ENCODE measurements around the gene ETS2.

Gene ETS2

DNA sequence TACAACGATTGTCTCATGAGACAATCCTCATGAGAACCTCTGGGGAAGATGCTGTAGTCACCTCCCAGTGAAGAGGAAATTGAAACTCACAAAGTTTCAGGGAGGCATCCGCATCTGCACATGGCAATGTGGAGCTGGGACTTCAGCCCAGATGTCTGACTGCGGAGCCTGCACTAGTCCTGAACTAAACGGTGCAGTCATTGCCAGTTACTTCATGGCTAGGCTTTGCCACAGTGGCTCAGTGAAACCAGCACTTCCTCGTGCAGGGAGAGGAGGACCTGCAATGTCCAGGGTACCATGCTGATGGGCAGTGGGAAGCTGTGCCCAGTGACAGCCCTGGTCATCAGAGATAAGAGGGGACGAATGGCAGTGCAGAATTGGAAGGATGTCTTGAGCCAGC lies 40.7 kb upstream of the ETS2 start:
- no peaks in the 10 kb centered on the region for H3K4me1 ChIP-seq (ENCODE audit: insufficient read depth, insufficient read length)

DNA sequence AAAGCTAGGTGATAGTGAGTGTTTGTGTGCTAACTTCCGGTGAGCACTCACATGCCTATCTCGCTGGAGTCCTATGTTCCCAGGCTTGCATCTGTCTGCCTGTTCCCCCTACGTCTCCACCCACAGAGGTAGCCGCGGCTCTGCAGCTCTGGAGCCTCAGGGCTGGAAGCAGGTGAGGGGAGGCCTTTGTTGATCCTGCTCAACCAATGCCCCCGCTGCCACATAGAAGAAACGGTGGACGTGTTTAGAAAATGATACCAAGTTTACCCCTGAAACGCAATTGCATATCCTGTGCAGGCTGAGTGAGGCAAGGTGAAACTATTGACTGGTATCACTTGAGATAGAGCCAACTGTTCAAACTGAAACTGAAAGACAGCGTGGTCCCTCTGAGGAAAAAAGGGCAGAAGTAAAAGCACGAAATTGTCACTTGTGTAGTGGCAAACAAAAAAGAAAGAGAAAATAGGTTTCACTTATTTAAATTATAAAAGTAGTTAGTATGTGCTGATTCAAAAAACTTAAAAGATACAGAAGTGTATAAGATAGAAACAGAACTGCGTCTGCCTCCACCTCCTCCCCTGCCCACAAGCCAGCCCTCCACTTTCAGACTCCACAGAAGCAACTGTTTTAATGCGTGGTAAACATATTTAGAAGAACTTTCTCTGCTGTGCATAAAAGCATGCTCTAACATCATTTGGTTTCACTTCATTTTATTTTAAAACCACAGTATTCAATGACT lies 38.6 kb upstream of the ETS2 start:
- no peak for TF ChIP-seq ZNF274 (IDR thresholded peaks at IDR 0.05; ENCODE audit: low read depth, low read length)
- TF ChIP-seq YY1 (IDR thresholded peaks at IDR 0.05; ENCODE audit: insufficient read depth, insufficient read length) = no peak
- TF ChIP-seq SUZ12 (IDR thresholded peaks at IDR 0.05; ENCODE audit: extremely low read depth, insufficient read depth, insufficient read length) = no peak
- no peak for DNase-seq (ENCODE audit: low read depth, low spot score)
- no peaks in the 10 kb centered on the region for H3K36me3 ChIP-seq (ENCODE audit: insufficient read depth, insufficient read length, low read length)
- H3K4me1 ChIP-seq (ENCODE audit: insufficient read depth, insufficient read length) = no peaks in the 10 kb centered on the region
- H3K4me3 ChIP-seq (ENCODE audit: insufficient read length, low read depth) = no peak overlapping the region
- no peaks in the 10 kb centered on the region for H3K27me3 ChIP-seq (ENCODE audit: insufficient read depth, insufficient read length)
- H3K9me3 ChIP-seq (ENCODE audit: insufficient read depth, low read length) = peaks cover 7% of the 10 kb centered on the region; the same call in 1 of the 2 replicates
- no peak overlapping the region for H3K9ac ChIP-seq (ENCODE audit: insufficient read length, low read depth)

More for the DNA sequence above, 40.7 kb upstream of the ETS2 start:
- Histone ChIP-seq H3K36me3 (ENCODE audit: insufficient read depth, insufficient read length, low read length) (no peaks in the 10 kb centered on the region), H3K4me3 (ENCODE audit: insufficient read length, low read depth) (no peak overlapping the region), H3K9me3 (ENCODE audit: insufficient read depth, low read length) (peaks cover 7% of the 10 kb centered on the region; the same call in 1 of the 2 replicates), H3K27me3 (ENCODE audit: insufficient read depth, insufficient read length) (no peaks in the 10 kb centered on the region), H3K9ac (ENCODE audit: insufficient read length, low read depth) (no peak overlapping the region)
- no peak for TF ChIP-seq ZNF274 (IDR thresholded peaks at IDR 0.05; ENCODE audit: low read depth, low read length)
- TF ChIP-seq YY1 (IDR thresholded peaks at IDR 0.05; ENCODE audit: insufficient read depth, insufficient read length) = no peak
- TF ChIP-seq SUZ12 (IDR thresholded peaks at IDR 0.05; ENCODE audit: extremely low read depth, insufficient read depth, insufficient read length) = no peak
- no peak for DNase-seq (ENCODE audit: low read depth, low spot score)

DNA sequence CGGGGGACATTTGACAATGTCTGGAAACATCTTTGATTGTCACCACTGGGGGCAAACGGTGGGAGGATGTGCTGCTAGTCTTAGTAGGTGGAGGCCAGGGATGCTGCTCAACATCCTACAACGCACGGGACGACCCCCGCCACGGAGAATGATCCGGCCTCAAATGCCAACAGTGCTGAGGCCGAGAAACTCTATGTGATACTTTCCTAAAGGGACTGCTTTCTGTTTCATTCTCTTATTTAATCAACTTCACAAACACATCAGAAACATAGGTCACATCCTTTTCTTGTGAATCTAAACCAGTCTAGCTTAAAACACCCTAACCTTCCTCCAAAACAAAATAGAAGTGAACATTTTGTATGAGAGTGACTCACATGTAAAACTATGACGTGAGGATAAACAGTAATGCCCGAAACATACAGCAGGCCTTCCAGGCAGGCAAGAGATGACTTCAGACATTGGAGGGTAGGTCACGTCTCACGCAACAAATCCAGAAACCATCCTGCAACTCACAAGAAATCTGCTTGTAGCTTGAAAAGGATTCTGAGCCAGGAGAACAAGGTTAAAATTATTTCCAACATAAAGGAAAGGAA lies 37.2 kb upstream of the ETS2 start:
- H3K9me3 ChIP-seq (ENCODE audit: insufficient read depth, low read length) = peaks cover 7% of the 10 kb centered on the region; the same call in 1 of the 2 replicates
- TF ChIP-seq YY1 (IDR thresholded peaks at IDR 0.05; ENCODE audit: insufficient read depth, insufficient read length) (no peak), SUZ12 (IDR thresholded peaks at IDR 0.05; ENCODE audit: extremely low read depth, insufficient read depth, insufficient read length) (no peak), ZNF274 (IDR thresholded peaks at IDR 0.05; ENCODE audit: low read depth, low read length) (no peak)
- H3K4me1 ChIP-seq (ENCODE audit: insufficient read depth, insufficient read length) = no peaks in the 10 kb centered on the region
- DNase-seq (ENCODE audit: low read depth, low spot score) = no peak
- no peak overlapping the region for H3K9ac ChIP-seq (ENCODE audit: insufficient read length, low read depth)
- H3K27me3 ChIP-seq (ENCODE audit: insufficient read depth, insufficient read length) = no peaks in the 10 kb centered on the region
- H3K36me3 ChIP-seq (ENCODE audit: insufficient read depth, insufficient read length, low read length) = no peaks in the 10 kb centered on the region
- no peak overlapping the region for H3K4me3 ChIP-seq (ENCODE audit: insufficient read length, low read depth)

DNA sequence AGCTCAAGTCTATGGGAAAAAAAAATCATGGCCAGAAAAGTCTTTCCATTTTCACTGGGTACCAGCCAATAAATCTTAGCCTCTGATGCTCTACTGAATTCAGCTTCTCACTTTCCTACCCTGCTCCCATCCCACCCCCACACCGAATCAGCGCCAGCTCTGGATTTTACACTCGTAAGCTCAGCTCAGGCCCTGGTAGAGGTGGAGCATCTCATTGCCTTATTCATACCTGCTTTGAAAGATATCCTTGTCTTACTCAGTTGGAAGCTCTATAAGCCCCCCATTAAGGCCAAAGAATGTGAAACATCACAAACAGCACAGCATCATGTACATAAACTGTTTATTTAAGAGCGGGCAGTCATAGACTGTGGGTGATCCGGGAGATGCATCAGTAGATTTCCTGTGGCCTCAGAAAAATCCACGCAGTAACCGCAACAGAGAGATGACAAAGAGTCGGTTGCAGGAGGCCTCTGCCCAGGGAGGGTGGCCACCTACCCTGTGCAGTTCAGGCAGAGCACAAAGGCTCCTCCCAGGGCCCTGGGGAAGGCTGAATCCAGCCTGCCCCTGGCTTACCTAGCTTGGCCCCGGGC lies 36.4 kb upstream of the ETS2 start:
- H3K4me3 ChIP-seq (ENCODE audit: insufficient read length, low read depth) = no peak overlapping the region
- TF ChIP-seq SUZ12 (IDR thresholded peaks at IDR 0.05; ENCODE audit: extremely low read depth, insufficient read depth, insufficient read length) = no peak
- TF ChIP-seq YY1 (IDR thresholded peaks at IDR 0.05; ENCODE audit: insufficient read depth, insufficient read length) = no peak
- TF ChIP-seq ZNF274 (IDR thresholded peaks at IDR 0.05; ENCODE audit: low read depth, low read length) = no peak
- DNase-seq (ENCODE audit: low read depth, low spot score) = no peak
- H3K4me1 ChIP-seq (ENCODE audit: insufficient read depth, insufficient read length) = no peaks in the 10 kb centered on the region
- H3K9me3 ChIP-seq (ENCODE audit: insufficient read depth, low read length) = peaks cover 7% of the 10 kb centered on the region; the same call in 1 of the 2 replicates
- no peak overlapping the region for H3K9ac ChIP-seq (ENCODE audit: insufficient read length, low read depth)
- no peaks in the 10 kb centered on the region for H3K27me3 ChIP-seq (ENCODE audit: insufficient read depth, insufficient read length)
- H3K36me3 ChIP-seq (ENCODE audit: insufficient read depth, insufficient read length, low read length) = no peaks in the 10 kb centered on the region

DNA sequence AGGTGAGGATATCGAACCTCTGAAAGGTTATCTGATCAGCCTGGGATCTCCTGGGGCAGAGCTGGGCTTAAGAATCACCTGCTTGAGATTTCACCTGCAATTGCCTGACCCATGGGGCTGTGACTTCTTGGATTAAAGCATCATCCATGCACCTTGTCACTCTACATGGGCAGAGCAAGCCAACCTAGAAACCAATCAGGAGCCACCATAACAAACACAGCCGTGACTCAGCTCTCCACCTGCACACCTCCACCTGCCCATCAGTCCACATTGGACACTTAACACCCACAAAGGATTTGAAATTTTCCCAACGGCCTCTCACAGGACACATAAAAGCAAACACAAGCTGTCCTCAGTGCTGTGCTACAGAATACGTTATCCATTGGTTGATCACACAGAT lies 35.1 kb upstream of the ETS2 start:
- Histone ChIP-seq H3K36me3 (ENCODE audit: insufficient read depth, insufficient read length, low read length) (no peaks in the 10 kb centered on the region), H3K4me3 (ENCODE audit: insufficient read length, low read depth) (no peak overlapping the region), H3K27me3 (ENCODE audit: insufficient read depth, insufficient read length) (no peaks in the 10 kb centered on the region), H3K9ac (ENCODE audit: insufficient read length, low read depth) (no peak overlapping the region), H3K9me3 (ENCODE audit: insufficient read depth, low read length) (peaks cover 7% of the 10 kb centered on the region; the same call in 1 of the 2 replicates), H3K4me1 (ENCODE audit: insufficient read depth, insufficient read length) (no peaks in the 10 kb centered on the region)
- DNase-seq (ENCODE audit: low read depth, low spot score) = no peak
- TF ChIP-seq YY1 (IDR thresholded peaks at IDR 0.05; ENCODE audit: insufficient read depth, insufficient read length) = no peak
- TF ChIP-seq SUZ12 (IDR thresholded peaks at IDR 0.05; ENCODE audit: extremely low read depth, insufficient read depth, insufficient read length) = no peak
- no peak for TF ChIP-seq ZNF274 (IDR thresholded peaks at IDR 0.05; ENCODE audit: low read depth, low read length)

DNA sequence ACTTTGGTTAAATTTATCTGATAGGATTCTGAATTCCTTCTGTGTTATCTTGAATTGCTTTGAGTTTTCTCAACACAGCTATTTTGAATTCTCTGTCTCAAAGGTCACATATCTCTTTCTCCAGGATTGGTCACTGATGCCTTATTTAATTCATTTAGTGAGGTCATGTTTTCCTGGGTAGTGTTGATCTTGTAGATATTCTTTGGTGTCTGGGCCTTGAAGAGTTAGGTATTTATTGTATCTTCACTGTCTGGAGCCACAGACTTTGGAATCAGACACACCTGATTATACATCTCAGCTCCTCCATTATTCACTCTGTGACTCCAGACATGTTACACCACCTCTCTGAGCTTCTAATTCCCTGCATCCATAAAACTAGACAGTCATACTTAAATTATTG lies 34.2 kb upstream of the ETS2 start:
- Histone ChIP-seq H3K27me3 (ENCODE audit: insufficient read depth, insufficient read length) (no peaks in the 10 kb centered on the region), H3K9me3 (ENCODE audit: insufficient read depth, low read length) (0 out of 2 replicates have a peak, but pooled peaks cover under 1% of the 10 kb centered on the region), H3K4me3 (ENCODE audit: insufficient read length, low read depth) (no peak overlapping the region), H3K4me1 (ENCODE audit: insufficient read depth, insufficient read length) (no peaks in the 10 kb centered on the region), H3K36me3 (ENCODE audit: insufficient read depth, insufficient read length, low read length) (no peaks in the 10 kb centered on the region), H3K9ac (ENCODE audit: insufficient read length, low read depth) (no peak overlapping the region)
- DNase-seq (ENCODE audit: low read depth, low spot score) = no peak
- TF ChIP-seq ZNF274 (IDR thresholded peaks at IDR 0.05; ENCODE audit: low read depth, low read length) = no peak
- TF ChIP-seq SUZ12 (IDR thresholded peaks at IDR 0.05; ENCODE audit: extremely low read depth, insufficient read depth, insufficient read length) = no peak
- no peak for TF ChIP-seq YY1 (IDR thresholded peaks at IDR 0.05; ENCODE audit: insufficient read depth, insufficient read length)

DNA sequence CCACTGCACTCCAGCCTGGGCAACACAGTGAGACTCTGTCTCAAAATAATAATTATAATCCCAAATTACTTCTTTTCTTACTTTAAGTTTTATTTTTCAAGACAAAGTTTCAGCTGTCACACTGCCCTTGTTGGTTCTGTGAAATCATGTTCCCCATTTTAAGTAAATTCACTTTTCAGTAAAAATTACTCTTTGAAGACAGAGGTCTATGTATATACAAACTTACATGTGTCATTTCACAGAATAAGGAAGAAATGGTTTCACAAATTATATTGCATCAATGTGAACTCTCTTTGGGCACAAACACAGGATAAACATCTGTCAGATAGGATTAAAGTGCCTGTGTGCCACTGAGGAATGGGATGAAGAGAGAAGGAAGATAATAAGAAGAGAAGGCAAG lies 33.1 kb upstream of the ETS2 start:
- Histone ChIP-seq H3K9me3 (ENCODE audit: insufficient read depth, low read length) (no peaks in the 10 kb centered on the region), H3K36me3 (ENCODE audit: insufficient read depth, insufficient read length, low read length) (no peaks in the 10 kb centered on the region), H3K27me3 (ENCODE audit: insufficient read depth, insufficient read length) (no peaks in the 10 kb centered on the region), H3K9ac (ENCODE audit: insufficient read length, low read depth) (no peak overlapping the region), H3K4me1 (ENCODE audit: insufficient read depth, insufficient read length) (no peaks in the 10 kb centered on the region), H3K4me3 (ENCODE audit: insufficient read length, low read depth) (no peak overlapping the region)
- TF ChIP-seq ZNF274 (IDR thresholded peaks at IDR 0.05; ENCODE audit: low read depth, low read length) (no peak), SUZ12 (IDR thresholded peaks at IDR 0.05; ENCODE audit: extremely low read depth, insufficient read depth, insufficient read length) (no peak), YY1 (IDR thresholded peaks at IDR 0.05; ENCODE audit: insufficient read depth, insufficient read length) (no peak)
- DNase-seq (ENCODE audit: low read depth, low spot score) = no peak

All from NT2/D1 (cell line).